Panc1 (cell line): ENCODE results near the gene F2RL1. TPM values are rescaled to one million over a fixed set of nuclear protein-coding genes. Genes with fewer than 3 reads are reported as not detected.

Experiments
- ATAC-seq: fragments of 200-7000 bp; cut with Tn5 transposase; 2 replicates; pipeline ENCODE4 v1.9.1; 2020; ENCODE audit warnings: mild to moderate bottlenecking, moderate library complexity
- BruUV-seq: library from RNA; stranded (reverse); fragments of 400-500 nt; replicated peaks from 2 replicates; lab custom pipeline; 2021; lab: Mats Ljungman, UMichigan
- CTCF ChIA-PET: fragments of 300-600 bp; sonication (Branson Sonifier 250); formaldehyde crosslinking; loops from one replicate; lab custom pipeline; 2022; ENCODE audit warnings: antibody characterized with exemption; lab: Charles Lee
- POLR2A ChIA-PET: fragments of 300-600 bp; sonication (Branson Sonifier 250); formaldehyde crosslinking; loops from one replicate; lab custom pipeline; 2022; ENCODE audit warnings: antibody characterized with exemption; lab: Charles Lee
- DNase-seq: peaks from one replicate; pipeline ENCODE4 v3.0.0-alpha.2; 2010; ENCODE audit warnings: low read depth, low spot score
- H3K27ac ChIP-seq: 2 replicates; pipeline ENCODE4 v1.5.1; 2011; ENCODE audit warnings: mild to moderate bottlenecking, low read length, inconsistent platforms
- H3K27me3 ChIP-seq: fragments of 200-500 bp; sonication (Bioruptor generic); 2 replicates; pipeline ENCODE4 v1.6.0; 2014; ENCODE audit warnings: low read length, inconsistent platforms; ENCODE audit not compliant: control insufficient read depth, insufficient read depth
- H3K36me3 ChIP-seq: fragments of 200-500 bp; sonication (Bioruptor generic); 2 replicates; pipeline ENCODE4 v1.5.1; 2014; ENCODE audit warnings: inconsistent platforms, mild to moderate bottlenecking, low read length, moderate library complexity; ENCODE audit not compliant: control insufficient read depth, insufficient read depth
- H3K4me1 ChIP-seq: 2 replicates; pipeline ENCODE4 v1.5.1; 2011; ENCODE audit warnings: inconsistent platforms, mild to moderate bottlenecking, low read length, moderate library complexity; ENCODE audit not compliant: control insufficient read depth, insufficient read depth
- H3K4me3 ChIP-seq, 2 experiments: 2 replicates each; pipeline ENCODE4 v1.5.1; 2011 to 2012; ENCODE audit warnings: low read depth in 2 of 2, low read length in 2 of 2, mild to moderate bottlenecking in 2 of 2, inconsistent platforms in 1 of 2, moderate library complexity in 1 of 2
- H3K9me3 ChIP-seq: fragments of 200-500 bp; sonication (Bioruptor generic); 2 replicates; pipeline ENCODE4 v1.5.1; 2014; ENCODE audit warnings: low read depth, mild to moderate bottlenecking, inconsistent platforms, low read length, moderate library complexity; ENCODE audit not compliant: control insufficient read depth, insufficient read depth
- POLR2AphosphoS5 ChIP-seq: IDR thresholded peaks from 2 replicates; pipeline ENCODE4 v1.6.1; 2012; ENCODE audit warnings: mild to moderate bottlenecking, low read depth, low read length, moderate library complexity
- SIN3A ChIP-seq: IDR thresholded peaks from 2 replicates; pipeline ENCODE4 v1.6.1; 2012; ENCODE audit warnings: low read depth, mild to moderate bottlenecking, low read length, moderate library complexity, borderline replicate concordance; ENCODE audit not compliant: insufficient read depth
- TCF7L2 ChIP-seq: IDR thresholded peaks from 2 replicates; pipeline ENCODE4 v1.6.1; 2011; ENCODE audit warnings: mild to moderate bottlenecking, low read depth, low read length, inconsistent platforms
- in situ Hi-C: cut with HindIII; loops from 2 replicates; pipeline ENCODE4 v1.10.0; 2016; ENCODE audit warnings: low sequenced_read_pairs, low pct_unique_long_range_greater_than_20kb
- intact Hi-C: fragments of 100-400 bp; cut with micrococcal nuclease; formaldehyde crosslinking; loops from one replicate; pipeline ENCODE4 v1.10.0; 2022; ENCODE audit not compliant: unreplicated experiment
- total RNA-seq: library from RNA; stranded (reverse); gene quantifications from one replicate; pipeline ENCODE4 v1.2.1, GENCODE V29; 2021; ENCODE audit not compliant: unreplicated experiment
- TF ChIP-seq, protein P1 (sequence below), 2 experiments: IDR thresholded peaks; 2 replicates each; pipeline ENCODE4 v1.6.1; 2011 to 2012; ENCODE audit warnings: low read depth in 2 of 2, control low read depth in 1 of 2, low read length in 1 of 2, mild to moderate bottlenecking in 1 of 2, moderate library complexity in 1 of 2; ENCODE audit not compliant: insufficient read depth in 1 of 2
- TF ChIP-seq, protein P2 (sequence below): fragments of 450-650 bp; IDR thresholded peaks from 2 replicates; pipeline ENCODE4 v1.5.1; 2017; ENCODE audit warnings: mild to moderate bottlenecking

Gene F2RL1
- total RNA-seq, 1 experiment from 2014 or later: 65.9 TPM

DNA sequence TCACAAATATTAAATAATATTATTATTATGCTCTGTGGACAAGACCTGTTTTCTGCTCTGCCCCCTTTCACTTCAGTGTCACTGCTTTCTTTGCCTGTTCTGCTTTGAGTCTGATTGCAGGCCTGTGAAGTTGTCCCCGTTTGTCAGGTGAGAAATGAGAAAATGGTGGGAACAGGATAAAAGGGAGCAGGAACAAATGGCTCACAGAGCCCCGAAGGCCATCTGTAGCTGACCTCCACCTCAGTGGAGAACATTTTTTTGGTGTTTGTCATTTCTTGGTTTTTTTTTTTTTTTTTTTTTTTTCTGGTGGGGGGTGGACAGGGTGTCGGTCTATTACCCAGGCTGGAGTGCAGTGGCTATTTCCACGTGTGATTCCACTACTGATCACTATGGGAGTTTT is 17.8 kb downstream of the F2RL1 start:
- Histone ChIP-seq H3K4me3 (no peak overlapping the region), H3K27ac (peak overlapping the region; percentile 30), H3K4me1 (peaks cover 24% of the 10 kb centered on the region), H3K9me3 (no peaks in the 10 kb centered on the region), H3K36me3 (no peaks in the 10 kb centered on the region; the same call in 1 of the 2 replicates), H3K27me3 (no peaks in the 10 kb centered on the region)
- TF ChIP-seq SIN3A: no peak
- TF ChIP-seq, protein P1, sequence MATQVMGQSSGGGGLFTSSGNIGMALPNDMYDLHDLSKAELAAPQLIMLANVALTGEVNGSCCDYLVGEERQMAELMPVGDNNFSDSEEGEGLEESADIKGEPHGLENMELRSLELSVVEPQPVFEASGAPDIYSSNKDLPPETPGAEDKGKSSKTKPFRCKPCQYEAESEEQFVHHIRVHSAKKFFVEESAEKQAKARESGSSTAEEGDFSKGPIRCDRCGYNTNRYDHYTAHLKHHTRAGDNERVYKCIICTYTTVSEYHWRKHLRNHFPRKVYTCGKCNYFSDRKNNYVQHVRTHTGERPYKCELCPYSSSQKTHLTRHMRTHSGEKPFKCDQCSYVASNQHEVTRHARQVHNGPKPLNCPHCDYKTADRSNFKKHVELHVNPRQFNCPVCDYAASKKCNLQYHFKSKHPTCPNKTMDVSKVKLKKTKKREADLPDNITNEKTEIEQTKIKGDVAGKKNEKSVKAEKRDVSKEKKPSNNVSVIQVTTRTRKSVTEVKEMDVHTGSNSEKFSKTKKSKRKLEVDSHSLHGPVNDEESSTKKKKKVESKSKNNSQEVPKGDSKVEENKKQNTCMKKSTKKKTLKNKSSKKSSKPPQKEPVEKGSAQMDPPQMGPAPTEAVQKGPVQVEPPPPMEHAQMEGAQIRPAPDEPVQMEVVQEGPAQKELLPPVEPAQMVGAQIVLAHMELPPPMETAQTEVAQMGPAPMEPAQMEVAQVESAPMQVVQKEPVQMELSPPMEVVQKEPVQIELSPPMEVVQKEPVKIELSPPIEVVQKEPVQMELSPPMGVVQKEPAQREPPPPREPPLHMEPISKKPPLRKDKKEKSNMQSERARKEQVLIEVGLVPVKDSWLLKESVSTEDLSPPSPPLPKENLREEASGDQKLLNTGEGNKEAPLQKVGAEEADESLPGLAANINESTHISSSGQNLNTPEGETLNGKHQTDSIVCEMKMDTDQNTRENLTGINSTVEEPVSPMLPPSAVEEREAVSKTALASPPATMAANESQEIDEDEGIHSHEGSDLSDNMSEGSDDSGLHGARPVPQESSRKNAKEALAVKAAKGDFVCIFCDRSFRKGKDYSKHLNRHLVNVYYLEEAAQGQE (IDR thresholded peaks at IDR 0.05; ENCODE audit: insufficient read depth in 1 of 2, low read depth in 2 of 2, low read length in 1 of 2): no peak
- TF ChIP-seq, protein P2, sequence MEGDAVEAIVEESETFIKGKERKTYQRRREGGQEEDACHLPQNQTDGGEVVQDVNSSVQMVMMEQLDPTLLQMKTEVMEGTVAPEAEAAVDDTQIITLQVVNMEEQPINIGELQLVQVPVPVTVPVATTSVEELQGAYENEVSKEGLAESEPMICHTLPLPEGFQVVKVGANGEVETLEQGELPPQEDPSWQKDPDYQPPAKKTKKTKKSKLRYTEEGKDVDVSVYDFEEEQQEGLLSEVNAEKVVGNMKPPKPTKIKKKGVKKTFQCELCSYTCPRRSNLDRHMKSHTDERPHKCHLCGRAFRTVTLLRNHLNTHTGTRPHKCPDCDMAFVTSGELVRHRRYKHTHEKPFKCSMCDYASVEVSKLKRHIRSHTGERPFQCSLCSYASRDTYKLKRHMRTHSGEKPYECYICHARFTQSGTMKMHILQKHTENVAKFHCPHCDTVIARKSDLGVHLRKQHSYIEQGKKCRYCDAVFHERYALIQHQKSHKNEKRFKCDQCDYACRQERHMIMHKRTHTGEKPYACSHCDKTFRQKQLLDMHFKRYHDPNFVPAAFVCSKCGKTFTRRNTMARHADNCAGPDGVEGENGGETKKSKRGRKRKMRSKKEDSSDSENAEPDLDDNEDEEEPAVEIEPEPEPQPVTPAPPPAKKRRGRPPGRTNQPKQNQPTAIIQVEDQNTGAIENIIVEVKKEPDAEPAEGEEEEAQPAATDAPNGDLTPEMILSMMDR: no peak
- TF ChIP-seq POLR2AphosphoS5: no peak
- no peak for TF ChIP-seq TCF7L2
- BruUV-seq: no TSS peak
- ATAC-seq (no peak), DNase-seq (no peak)
- POLR2A ChIA-PET: no interaction called here
- CTCF ChIA-PET: no interaction called here
- in situ Hi-C loops: no loop called here
- intact Hi-C loops: no loop called here

DNA sequence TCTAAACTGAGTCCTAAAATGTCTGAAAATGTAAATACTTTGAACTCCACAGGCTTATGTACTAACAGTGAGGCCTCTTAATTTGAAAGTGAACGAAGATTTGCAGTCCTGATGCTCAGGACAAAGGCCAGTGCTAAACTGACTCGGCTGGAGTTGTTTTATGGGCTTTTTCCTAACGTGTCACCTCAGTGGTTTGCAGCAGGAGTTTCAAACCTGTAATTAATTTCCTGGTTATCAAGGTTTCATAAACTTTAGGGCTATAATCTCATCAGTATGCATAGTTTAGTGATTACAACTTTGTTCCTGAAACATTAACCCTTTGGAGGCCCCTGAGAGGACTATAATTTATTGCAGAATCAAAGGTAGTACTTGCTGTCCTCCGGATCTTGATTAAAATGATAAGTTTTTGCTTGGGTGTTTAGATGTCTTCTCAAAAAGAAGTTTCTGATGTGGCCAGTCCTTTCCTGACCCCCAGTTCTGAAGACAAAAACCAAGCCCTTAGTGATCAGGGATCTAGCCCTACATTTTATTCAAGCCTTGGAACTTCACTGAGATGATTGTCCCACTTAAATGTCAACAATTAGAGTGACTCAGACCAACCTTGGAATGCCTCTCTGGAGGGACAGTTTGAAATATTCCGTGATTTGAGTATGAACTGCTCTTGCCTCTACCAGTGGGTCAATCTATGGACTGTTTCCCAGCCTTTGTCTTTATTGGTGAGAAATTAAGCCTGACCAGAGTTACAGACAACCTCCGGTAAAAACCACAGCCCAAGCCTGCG is 19.8 kb downstream of the F2RL1 start:
- in situ Hi-C loops: no loop called here
- Histone ChIP-seq H3K4me3 (no peak overlapping the region), H3K36me3 (no peaks in the 10 kb centered on the region; the same call in 1 of the 2 replicates), H3K4me1 (peaks cover 24% of the 10 kb centered on the region), H3K27me3 (no peaks in the 10 kb centered on the region), H3K9me3 (no peaks in the 10 kb centered on the region), H3K27ac (peak overlapping the region; percentile 73)
- ChIA-PET CTCF (no interaction called here), POLR2A (no interaction called here)
- intact Hi-C loops: no loop called here
- TF ChIP-seq, protein P1 (IDR thresholded peaks at IDR 0.05; ENCODE audit: insufficient read depth in 1 of 2, low read depth in 2 of 2, low read length in 1 of 2): peak in 1 of 2 experiments; percentile 40; a peak in 1 of 4 replicates
- peak; percentile 31; the same call in 1 of the 2 replicates for TF ChIP-seq POLR2AphosphoS5
- TF ChIP-seq TCF7L2: peak; percentile 45; the same call in 1 of the 2 replicates
- TF ChIP-seq SIN3A: no peak
- no TSS peak for BruUV-seq
- no peak for DNase-seq
- peak; percentile 86 for ATAC-seq
